ENCODE results near the gene ELANE. TPM values are rescaled to one million over a fixed set of nuclear protein-coding genes. Genes with fewer than 3 reads are reported as not detected.

The ELANE gene
- total and polyA plus RNA-seq, 7 donors: 0.39 to 0.95 (median 0.55) TPM; not detected in 2

DNA sequence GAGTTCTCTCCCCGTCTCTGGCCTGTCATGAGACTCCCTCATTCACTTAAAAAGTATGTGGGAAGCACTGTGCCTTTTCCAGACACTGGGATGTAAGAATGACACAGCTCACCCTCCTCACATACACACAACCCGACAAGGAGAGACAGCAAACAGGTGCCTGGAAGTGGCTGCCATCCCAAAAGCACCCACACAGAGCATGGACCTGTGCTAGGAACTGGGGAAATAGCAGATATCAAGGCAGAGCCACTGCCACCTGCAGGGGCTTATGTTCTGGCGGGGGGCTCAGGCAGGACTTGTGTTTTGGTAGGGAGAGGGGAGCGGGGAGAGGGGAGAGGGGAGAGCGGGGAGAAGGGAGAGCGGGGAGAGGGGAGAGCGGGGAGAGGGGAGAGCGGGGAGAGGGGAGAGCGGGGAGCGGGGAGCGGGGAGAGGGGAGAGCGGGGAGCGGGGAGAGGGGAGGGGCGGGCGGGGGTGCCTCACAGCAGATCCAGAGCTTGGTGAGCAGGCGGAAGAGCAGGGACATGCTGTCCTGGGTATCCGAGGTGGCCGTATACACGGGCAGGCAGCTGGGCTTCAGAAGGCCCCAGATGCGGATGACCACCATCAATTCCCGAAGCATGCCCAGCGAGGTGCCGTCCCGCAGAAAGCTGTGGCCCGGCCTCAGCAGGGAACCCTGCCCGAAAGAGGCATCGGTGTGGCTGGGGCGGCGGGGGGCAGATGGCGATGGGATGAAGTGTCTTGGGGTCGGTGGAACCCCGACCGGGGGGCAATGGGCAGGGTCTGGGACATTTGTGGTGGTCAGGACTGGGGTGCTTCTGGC is 19.6 kb downstream of the ELANE start:
- WGBS, 3 donors: 72 to 93% (median 89%) methylated on average over 20 to 24 of the region's 33 CpGs
- H3K27ac ChIP-seq: no peak overlapping the region
- ATAC-seq (peak in 2 of 4 donors; percentile 38 to 40), DNase-seq (peak in 1 of 2 donors; percentile 62)
- TF ChIP-seq, protein P1, sequence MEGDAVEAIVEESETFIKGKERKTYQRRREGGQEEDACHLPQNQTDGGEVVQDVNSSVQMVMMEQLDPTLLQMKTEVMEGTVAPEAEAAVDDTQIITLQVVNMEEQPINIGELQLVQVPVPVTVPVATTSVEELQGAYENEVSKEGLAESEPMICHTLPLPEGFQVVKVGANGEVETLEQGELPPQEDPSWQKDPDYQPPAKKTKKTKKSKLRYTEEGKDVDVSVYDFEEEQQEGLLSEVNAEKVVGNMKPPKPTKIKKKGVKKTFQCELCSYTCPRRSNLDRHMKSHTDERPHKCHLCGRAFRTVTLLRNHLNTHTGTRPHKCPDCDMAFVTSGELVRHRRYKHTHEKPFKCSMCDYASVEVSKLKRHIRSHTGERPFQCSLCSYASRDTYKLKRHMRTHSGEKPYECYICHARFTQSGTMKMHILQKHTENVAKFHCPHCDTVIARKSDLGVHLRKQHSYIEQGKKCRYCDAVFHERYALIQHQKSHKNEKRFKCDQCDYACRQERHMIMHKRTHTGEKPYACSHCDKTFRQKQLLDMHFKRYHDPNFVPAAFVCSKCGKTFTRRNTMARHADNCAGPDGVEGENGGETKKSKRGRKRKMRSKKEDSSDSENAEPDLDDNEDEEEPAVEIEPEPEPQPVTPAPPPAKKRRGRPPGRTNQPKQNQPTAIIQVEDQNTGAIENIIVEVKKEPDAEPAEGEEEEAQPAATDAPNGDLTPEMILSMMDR (IDR thresholded peaks at IDR 0.05): no peak
- no peaks in the 10 kb centered on the region for H3K4me1 ChIP-seq
- H3K9me3 ChIP-seq: no peaks in the 10 kb centered on the region
- no peak overlapping the region for H3K4me3 ChIP-seq
- no peaks in the 10 kb centered on the region for H3K27me3 ChIP-seq (ENCODE audit: insufficient read depth in 3 of 3, low read length in 2 of 3)
- H3K36me3 ChIP-seq (ENCODE audit: insufficient read depth in 1 of 2, low read depth in 1 of 2): peaks cover 0 to 64% of the 10 kb centered on the region in 2 donors
- intact Hi-C loops (cut with DNase I): no loop called here

DNA sequence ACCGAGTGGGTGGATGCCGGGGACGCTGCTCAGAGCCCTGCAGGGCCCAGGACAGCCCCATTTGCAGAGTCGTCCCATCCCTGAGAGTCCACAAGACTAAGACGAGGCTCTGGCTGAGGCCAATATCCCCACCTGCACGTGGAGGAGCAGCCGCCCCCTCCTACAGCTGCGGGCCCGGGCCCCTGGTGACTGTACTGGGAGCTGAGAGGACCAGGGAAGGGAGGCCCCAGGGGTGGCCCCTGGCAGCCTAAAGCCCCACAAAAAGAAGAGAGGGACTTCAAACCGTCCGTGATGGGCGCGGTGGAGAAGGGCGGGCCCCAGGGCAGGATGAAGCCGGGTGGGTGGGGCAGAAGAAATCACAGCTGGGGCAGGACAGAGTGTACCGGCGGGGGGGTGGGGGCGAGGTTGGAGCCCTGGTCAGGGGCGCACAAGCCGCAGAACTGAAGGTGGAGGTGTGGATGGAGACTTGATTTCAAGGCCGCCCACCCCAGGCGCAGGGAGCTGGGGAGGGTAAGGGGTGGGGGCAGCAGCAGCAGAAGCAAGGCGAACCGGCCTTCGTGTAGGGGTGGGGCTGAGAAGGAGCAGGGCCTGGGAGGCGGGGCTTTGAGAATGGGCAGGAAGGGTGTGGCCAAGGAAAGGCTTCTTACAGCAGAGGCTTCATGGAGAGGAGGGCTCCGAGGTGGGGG is 20.3 kb downstream of the ELANE start:
- intact Hi-C loops (cut with DNase I): no loop called here
- peak; percentile 60 to 84 for DNase-seq
- 72 to 83% (median 78%) methylated on average over 26 to 27 of the region's 27 CpGs for WGBS, 3 donors

DNA sequence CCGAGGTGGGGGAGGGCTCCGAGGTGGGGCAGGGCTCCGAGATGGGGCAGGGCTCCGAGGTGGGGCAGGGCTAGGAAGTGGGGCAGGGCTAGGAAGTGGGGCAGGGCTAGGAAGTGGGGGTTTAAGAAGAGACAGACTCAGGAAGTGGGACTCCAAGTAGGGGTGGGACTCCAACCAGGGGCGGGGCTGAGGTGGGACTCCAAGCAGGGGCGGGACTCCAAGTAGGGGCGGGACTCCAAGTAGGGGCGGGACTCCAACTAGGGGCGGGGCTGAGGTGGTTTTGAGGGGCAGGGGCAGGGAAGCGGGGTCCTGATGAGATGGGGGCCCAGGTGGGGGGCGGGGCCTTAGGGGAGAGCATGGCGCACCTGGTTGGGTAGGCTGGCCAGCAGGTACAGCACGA is 21.0 kb downstream of the ELANE start:
- WGBS, 3 donors: 90 to 92% (median 92%) methylated on average over 6 to 13 of the region's 13 CpGs
- no peaks in the 10 kb centered on the region for H3K9me3 ChIP-seq
- intact Hi-C loops (cut with DNase I): no loop called here
- TF ChIP-seq, protein P1 (IDR thresholded peaks at IDR 0.05): no peak
- H3K27ac ChIP-seq: no peak overlapping the region
- peak in 1 of 4 donors; percentile 30 for ATAC-seq
- DNase-seq: peak in 1 of 2 donors; percentile 59
- peaks cover 0 to 63% of the 10 kb centered on the region in 2 donors for H3K36me3 ChIP-seq (ENCODE audit: insufficient read depth in 1 of 2, low read depth in 1 of 2)
- no peaks in the 10 kb centered on the region for H3K4me1 ChIP-seq
- H3K4me3 ChIP-seq: no peak overlapping the region
- no peaks in the 10 kb centered on the region for H3K27me3 ChIP-seq (ENCODE audit: insufficient read depth in 3 of 3, low read length in 2 of 3)

More for the DNA sequence above, 20.3 kb downstream of the ELANE start:
- no peak overlapping the region for H3K27ac ChIP-seq
- TF ChIP-seq, protein P1 (IDR thresholded peaks at IDR 0.05): no peak
- H3K9me3 ChIP-seq: no peaks in the 10 kb centered on the region
- H3K27me3 ChIP-seq (ENCODE audit: insufficient read depth in 3 of 3, low read length in 2 of 3): no peaks in the 10 kb centered on the region
- no peaks in the 10 kb centered on the region for H3K4me1 ChIP-seq
- H3K36me3 ChIP-seq (ENCODE audit: insufficient read depth in 1 of 2, low read depth in 1 of 2): peaks cover 0 to 70% of the 10 kb centered on the region in 2 donors
- ATAC-seq: peak in 2 of 4 donors; percentile 43 to 49
- no peak overlapping the region for H3K4me3 ChIP-seq

DNA sequence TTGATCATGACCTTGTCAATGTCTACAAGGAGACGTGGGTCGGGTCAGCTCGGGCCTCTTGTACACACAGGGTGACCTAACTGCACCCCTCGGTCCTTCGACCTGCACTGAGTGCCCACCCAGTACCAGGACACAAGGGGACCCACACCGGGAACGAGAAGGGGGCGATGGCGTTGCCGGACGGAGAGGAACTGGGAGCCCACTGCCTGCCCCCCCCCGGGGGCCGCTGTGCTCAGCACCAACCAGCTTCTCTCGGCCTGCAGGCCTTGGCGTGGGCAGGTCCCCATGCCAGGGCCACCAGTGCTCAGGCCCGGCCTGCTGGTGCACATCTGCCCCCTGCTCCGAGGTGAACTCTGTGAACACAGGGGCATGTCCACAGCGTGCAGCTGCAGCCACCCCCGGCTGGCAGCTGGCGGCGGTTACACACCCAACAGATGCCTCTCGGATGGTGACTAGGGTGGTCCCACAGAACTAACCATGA is 21.5 kb downstream of the ELANE start:
- no peaks in the 10 kb centered on the region for H3K4me1 ChIP-seq
- no peak for ATAC-seq
- intact Hi-C loops (cut with DNase I): no loop called here
- no peak for DNase-seq
- no peaks in the 10 kb centered on the region for H3K9me3 ChIP-seq
- TF ChIP-seq, protein P1 (IDR thresholded peaks at IDR 0.05): no peak
- no peaks in the 10 kb centered on the region for H3K27me3 ChIP-seq (ENCODE audit: insufficient read depth in 3 of 3, low read length in 2 of 3)
- no peak overlapping the region for H3K27ac ChIP-seq
- 79 to 85% (median 84%) methylated on average over 22 of the region's 22 CpGs for WGBS, 3 donors
- peaks cover 0 to 58% of the 10 kb centered on the region in 2 donors for H3K36me3 ChIP-seq (ENCODE audit: insufficient read depth in 1 of 2, low read depth in 1 of 2)
- no peak overlapping the region for H3K4me3 ChIP-seq

Measured in psoas muscle (tissue), 8 donors.